GM19395 (cell line): ENCODE results near the gene PDXK.

Source experiments
- ATAC-seq: cut with Tn5 transposase; IDR thresholded peaks from one replicate; pipeline ENCODE4 v1.9.1; 2021; ENCODE audit warnings: mild to moderate bottlenecking, moderate library complexity; ENCODE audit not compliant: unreplicated experiment

PDXK gene

DNA sequence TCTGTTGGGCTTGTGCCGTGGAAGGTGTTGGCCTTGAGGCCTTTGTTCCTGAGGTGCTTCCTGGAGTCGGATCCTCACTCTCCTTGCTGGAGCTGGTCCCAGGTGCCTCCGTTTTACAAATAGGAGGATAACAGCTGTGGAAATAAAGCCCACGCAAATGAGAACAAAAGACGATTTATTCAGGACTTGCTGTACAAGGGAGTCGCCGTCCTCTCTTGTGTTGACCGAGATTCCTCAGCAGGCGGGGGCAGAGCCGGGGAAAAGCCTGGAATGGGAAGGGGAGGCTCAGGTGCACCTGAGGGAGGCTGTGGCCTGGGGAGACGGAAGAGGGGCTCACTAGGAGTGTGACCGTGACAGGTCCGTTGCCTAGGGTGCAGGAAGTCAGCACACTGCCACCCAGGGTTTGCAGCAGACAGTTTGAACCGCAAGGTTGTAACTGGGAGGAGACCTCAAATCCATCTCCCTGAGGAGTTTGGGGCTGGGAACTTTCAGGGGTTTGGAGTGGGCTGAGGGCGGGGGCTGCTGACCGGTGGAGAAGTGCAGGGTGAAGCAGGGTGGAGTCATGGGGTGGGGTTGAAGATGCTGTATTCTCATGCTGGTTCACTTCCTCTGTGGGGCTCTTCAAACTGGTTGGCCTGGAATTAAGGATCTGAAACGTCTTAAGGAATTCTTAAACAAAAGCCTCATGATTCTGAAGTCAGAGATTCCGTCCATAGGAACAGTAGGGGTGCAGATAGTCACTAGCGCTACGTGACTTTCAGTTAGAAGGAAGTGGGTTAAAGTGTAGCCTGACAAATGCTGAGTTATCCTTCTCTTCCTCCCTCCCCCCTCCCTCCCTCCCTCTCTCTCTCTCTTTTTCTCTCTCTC lies 59.8 kb downstream of the PDXK start:
- ATAC-seq = no peak

DNA sequence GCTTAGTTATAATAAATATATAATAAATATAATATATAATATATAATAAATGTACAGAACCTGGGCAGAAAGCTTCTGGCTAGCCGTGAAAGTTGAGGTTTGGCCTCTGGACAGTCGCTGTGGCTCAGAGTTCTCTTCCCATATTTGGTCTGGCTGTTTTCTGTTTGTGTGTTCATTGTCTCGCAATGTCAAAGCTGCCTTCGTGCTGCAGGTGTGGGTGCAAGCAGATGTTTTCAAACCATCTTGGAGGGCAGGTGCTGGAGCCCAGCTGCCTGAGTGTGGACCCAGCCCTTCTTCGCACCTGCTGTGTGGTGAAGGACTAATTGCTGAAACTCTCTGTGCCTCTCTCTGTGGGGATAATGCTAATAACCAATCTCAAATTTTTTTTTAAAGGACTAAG lies 60.7 kb downstream of the PDXK start:
- ATAC-seq = no peak

DNA sequence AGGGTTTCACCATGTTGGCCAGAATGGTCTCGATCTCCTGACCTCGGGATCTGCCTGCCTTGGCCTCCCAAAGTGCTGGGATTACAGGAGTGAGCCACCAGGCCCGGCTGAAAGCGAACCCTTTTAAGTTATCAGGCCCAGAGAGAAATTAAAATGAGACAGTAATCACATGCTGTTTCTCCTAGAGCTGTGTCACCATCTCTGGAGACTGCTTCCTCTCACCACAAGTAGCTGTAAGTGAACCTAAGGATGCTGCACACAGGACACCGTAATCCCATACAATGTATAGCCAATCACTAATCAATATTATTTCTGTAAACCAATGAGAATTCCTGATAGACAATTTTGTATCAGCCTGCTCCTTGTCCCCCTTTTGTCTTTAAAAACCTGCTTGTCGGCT lies 62.9 kb downstream of the PDXK start:
- ATAC-seq = no peak

DNA sequence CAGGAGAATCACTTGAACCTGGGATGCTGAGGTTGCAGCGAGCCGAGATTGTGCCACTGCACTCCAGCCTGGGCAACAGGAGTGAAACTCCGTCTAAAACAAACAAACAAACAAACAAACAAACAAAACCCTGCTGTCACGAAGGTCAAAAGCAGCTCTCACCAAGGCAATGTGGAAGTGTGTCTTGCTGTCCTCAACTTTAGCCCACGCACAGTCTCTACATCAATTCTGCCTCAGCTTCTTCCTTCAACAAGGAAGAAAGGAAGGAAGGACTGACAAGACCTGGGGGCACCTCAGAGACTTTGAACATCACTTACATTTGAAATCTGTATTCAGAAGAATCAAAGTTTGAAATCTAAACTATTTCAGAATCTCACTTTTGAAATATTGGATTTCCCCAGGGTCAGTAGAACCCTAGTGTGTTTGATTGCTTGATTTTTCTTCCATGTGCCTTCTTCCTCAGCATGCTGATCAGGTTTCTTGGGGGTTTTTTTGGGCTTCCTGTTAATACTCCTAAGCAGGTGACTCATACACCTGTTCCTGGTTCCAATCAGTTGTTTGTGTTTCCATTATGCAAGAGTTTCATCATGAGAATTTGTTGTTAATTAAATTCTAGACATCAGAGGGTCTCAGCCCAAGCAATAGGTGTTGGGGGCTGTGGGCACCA lies 63.6 kb downstream of the PDXK start:
- ATAC-seq = no peak

DNA sequence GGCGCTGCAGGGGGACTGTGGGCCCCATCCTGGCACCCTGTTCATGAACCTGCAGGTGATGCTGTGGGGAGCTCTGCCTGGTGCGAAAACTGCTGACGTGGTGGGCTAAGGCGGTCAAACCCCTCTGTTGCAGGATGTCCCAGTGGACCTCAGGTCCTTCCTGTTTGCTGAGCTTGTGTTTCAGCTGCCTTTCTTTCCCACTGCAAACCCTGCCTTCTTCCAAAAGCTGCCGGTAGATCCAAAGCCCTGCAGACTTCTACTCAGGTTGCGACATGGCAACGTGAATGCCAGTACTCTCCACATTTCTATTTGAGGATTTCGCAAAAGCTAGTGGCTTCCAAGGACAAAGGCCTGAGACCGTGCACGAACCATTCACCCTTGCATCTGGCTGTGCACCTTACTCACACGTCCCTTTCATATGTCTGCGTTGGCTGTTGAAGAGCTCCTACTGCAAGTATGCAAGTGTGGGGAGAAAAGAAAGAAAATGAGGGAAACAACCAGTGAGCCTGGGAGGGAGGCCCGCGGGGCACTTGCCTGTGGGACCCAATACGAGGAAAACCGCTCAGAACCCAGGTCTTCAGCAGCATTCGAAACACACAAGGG lies 64.3 kb downstream of the PDXK start:
- ATAC-seq = no peak

DNA sequence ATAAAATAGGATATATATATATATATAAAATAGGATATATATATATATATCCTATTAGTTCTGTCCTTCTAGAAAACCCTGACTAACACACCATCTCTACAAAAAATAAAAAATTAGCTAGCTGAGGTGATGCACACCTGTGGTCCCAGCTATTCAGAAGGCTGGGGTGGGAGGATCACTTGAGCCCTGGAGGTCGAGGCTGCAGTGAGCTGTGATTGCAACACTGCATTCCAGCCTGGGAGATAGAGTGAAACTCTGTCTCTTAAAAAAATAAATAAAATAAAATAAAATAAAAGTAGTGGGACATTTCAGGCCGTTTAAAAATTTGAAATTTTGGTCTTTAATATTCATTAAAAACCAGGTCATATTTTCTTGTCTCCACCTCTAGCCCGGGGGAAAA lies 66.2 kb downstream of the PDXK start:
- ATAC-seq = no peak

DNA sequence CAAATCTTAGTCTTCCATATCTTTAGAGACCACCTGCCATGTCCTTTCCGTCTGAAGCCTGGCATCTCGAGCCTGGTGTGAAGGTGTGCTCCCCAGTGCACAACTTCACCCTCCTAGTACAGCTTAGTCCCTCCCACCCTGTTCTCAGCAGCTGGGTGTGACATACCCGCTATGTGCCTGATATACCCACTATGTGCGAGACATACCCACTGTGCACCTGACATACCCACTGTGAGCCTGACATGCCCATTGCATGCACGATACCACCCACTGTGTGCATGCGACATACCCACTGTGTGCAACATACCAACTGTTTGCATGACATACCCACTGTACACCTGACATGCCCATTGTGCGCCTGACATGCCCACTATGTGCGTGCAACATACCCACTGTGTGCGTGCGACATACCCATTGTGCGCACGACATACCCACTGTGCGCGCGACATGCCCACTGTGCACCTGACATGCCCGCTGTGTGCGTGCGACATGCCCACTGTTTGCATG lies 67.4 kb downstream of the PDXK start:
- no peak for ATAC-seq

DNA sequence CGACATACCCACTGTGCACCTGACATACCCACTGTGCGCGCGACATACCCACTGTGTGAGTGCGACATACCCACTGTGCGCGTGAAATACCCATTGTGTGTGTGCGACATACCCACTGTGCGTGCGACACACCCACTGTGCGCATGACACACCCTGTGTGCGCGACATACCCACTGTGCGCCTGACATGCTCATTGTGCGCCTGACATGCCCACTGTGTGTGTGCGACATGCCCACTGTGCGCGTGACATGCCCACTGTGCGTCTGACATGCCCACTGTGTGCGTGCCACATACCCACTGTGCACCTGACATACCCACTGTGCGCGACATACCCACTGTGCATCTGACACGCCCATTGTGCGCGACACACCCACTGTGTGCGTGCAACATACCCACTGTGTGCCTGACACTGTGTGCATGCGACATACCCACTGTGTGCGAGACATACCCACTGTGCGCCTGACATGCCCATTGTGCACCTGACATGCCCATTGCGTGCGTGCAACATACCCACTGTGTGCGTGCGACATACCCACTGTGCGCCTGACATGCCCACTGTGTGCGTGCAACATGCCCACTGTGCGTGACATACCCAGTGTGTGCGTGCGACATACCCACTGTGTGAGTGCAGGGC lies 68.0 kb downstream of the PDXK start:
- ATAC-seq = no peak

DNA sequence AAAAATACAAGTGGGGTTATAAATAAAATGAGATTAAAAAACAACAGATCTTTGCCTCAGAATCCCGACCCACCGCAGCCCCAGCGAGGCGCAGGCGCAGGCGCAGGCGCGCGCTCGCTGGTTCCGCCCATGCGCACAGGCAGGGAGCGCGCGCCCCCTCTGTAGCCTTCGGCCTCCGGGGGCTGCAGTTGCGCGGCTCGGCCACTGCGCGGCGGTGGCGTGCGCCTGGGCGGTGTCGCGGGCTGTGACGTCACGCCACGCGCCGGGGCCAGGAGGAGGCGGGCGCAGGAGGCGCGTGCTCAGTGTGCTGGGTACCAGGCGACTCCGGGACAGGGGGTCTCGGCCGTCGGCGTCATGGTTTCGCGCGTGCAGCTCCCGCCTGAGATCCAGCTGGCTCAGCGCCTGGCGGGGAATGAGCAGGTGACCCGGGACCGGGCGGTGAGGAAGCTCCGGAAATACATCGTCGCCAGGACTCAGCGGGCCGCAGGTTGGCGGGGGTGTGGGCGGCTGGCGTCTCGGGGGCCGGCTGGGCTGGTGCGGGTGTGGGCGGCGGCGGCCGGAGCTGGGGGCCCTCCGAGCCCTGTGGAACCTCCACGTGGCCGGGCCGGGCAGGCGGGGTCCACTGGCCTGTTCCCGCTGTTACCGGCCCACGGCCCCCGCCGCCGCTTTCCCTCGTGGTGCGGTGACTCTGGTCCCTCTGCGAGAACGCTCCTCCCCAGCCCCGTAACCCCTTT lies 70.5 kb downstream of the PDXK start, which contains the start of gene RRP1:
TSS of gene RRP1 (plus strand) at position 302 of the 734 bp plus-strand sequence. CDS start at position 355, 53 bp downstream.
- peak; percentile 76 for ATAC-seq

DNA sequence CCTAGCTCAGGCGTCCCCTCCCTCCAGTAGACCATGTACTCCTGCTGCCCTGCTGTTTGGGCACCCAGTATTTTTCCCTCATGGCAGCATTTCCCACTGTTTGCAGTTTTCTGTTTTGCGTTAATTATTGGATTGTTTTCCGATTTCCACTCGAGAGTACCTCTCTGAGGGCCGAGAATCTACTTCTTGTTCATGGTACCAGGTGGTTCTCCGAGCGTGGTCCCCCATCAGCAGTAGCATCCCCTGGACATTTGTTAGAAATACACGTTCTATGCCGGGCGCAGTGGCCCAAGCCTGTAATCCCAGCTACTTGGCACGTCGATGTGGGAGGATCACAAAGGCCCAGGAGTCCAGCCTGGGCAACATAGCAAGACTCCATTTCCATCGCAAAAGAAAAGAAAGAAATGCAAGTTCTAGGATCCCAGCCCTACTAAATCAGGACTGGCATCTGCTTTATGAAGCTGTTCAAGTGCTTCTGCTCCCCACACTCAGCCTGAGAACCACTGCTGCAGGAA lies 71.1 kb downstream of the PDXK start:
- no peak for ATAC-seq

DNA sequence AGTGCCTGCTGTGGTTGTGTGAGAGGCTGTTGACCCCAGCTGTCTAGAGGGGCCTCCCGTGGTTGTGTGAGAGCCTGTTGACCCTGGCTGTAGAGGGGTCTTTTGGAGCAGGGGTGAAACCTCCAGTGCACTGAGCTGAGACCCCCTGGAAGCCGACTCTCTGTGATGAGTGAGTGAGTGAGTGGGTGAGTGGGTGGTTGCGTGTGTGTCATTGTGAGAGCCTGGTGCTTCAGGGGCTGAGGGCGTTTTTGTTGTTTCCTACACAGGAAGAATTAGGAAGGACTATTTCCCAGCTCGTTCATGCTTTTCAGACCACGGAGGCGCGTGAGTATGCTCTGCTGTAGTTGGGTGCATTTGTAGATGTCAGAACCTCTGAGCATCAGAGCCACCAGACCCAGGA lies 73.5 kb downstream of the PDXK start:
- no peak for ATAC-seq

DNA sequence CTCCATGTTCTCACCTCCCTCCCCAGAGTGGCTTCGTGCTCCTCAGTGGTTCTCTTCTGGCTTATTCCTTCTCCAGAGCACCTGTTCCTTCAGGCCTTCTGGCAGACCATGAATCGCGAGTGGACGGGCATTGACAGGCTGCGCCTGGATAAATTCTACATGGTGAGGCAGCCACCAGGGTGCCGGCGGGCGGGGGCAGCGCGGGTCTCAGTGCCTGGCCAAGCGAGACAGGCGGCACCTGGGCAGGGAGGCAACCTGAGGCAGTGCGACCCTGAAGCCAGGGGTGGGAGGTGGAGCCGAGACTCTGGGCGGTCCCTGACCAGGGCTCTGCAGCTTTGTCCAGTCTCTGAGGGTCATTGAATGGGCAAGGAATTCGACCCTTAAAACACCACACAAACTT lies 74.3 kb downstream of the PDXK start:
- ATAC-seq = no peak

DNA sequence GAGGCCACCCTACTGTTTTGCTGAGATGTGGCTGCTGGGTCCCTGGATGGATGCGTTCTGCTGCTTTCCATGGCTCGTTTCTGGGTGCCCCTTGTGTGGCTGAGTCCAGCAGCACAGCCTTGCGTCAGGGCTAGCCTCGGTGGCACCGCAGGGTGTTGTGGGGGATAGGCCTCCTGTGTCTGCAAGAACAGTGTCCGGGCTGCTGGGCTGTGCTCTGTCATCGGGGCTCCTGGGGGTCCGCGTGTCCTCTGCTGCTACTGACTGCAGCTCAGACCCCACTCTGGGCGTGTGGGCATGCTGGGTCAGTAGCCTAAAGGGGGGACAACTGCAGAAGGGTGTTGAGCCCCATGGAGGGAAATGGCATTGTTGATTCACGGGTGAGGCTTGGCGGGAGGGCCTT lies 75.4 kb downstream of the PDXK start:
- ATAC-seq = no peak

DNA sequence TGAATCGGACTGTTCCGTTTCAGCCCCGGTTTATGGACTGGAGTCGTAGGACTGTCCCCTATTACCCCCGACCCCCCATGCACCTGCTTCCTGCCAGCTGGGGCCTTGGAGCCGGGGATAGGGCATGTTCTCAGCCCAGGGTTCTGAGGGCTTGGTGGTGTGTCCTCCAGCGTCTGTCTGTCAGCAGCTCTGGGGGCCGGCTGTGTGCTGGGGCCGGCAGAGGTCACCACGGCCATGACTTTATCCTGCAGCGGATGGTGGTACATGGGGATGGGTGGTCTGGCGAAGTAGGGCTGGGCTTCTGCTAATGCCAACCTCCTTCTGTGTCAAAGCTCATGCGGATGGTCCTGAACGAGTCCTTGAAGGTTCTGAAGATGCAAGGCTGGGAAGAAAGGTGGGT lies 75.9 kb downstream of the PDXK start:
- ATAC-seq = no peak

DNA sequence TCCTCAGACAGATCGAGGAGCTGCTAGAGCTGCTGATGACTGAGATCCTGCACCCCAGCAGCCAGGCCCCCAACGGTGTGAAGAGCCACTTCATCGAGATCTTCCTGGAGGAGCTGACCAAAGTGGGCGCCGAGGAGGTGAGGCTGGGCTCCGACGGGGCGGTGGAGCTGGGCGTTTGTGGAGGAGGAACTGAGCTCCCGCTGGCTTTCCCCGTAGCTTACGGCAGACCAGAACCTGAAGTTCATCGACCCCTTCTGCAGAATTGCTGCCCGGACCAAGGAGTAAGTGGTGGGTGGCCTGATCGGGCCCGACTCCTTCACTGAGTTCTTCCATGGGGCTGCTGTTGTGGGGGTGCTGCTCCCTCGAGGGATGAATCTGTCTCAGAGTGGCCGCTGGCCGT lies 78.5 kb downstream of the PDXK start:
- no peak for ATAC-seq

DNA sequence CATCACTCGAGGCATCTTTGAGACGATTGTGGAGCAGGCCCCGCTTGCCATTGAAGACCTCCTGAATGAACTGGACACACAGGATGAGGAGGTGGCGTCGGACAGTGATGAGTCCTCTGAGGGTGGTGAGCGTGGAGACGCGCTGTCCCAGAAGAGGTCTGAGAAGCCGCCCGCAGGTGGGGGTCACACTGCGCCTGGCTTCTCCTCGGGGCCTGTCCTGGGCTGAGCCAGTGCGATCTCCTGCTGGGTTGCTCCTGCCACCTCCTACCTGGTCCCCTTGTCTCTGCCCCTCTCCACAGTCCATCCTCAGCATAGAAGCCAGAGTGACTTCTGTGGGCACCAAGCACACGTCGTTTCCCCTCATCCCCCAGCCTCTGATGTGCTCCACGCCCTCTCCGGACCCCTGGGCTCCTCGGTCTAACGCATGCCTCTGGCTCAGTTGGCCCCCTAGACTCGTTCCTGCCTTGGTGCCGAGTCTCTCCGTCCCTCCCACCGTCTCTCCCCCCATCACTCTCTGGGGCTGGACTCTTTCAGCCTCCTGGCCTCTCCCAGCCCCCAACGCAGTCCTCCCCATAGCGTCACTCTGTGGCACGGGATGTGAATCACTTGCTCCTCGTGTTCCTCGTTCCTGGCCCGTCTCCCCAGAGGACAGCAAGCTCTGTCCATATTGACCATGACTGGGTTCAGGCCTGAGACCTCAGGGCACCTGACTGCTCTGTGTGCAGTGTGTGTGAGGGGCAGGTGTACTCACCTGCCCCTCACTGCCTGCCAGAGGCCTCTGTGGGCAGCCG lies 79.2 kb downstream of the PDXK start:
- no peak for ATAC-seq

DNA sequence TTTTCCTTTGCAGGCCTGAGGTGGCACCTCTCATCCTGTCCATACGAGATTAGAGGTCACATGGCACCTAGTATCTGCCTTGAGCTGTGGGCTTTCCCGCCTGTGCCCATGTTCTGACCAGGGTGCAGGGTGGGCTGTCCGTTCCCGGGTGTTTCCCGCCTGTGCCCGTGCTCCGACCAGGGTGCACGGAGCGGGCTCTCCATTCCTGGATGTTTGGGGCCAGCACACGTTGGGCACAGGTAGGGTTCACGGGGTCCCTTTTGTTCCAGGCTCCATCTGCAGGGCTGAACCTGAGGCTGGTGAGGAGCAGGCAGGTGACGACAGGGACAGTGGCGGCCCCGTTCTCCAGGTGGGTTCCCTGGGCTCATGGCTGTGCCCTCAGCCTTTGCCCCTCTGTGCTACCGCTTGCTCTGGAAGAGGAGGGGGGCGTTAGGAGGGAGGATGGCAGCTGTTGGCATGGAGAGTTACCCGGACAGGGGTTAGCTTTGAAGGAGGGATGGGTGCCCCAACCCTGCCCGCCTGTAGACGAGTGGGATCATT lies 80.4 kb downstream of the PDXK start:
- no peak for ATAC-seq

DNA sequence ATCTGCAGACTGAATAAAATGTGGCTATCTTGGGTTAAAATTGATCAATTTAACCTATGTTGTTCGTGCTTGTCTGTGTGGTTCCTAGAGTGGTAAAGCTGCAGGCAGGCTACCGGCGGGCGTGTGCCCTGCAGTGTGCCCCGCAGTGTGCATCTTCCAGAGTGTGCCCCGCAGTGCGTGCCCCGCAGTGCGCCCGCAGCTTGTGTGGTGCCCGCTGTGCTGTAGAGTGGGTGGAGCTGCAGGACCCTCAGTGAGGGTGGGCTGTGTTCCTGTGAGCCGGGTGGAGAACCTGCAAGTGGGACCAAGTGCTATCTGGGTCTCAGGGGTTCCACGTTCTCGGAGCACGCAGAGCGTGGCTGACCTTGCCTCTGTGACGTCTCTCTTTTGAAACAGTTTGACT lies 81.2 kb downstream of the PDXK start:
- no peak for ATAC-seq

DNA sequence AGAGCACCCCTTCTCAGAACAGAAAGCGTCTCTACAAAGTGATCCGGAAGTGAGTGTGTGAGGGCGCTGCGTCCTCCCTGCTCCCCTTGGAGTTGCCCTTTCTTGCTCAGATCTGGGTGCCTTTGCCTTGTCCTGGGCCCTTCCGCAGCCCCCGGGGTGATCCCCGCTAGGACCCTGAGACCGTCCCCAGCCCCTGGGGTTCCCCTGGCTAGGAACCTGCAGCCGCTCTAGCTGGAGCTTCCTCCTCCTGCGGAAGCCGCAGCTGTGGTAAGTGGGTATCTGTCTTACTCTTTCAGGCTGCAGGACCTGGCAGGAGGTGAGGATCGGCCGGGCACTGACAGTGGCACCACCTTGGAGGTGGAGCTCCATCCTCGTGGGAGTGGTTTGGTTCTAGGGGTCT lies 81.6 kb downstream of the PDXK start:
- ATAC-seq = no peak
